HEK293 (cell line): ENCODE measurements around the gene HIRIP3.
A peak's percentile ranks its signal among the peaks of the same experiment; 100 is the strongest.

ENCODE experiments used
- CTCF ChIA-PET: fragments of 350-600 bp; formaldehyde crosslinking; extraction: SDS; loops from one replicate; lab custom pipeline; 2021; ENCODE audit warnings: antibody characterized with exemption; lab: Yijun Ruan, JAX
- POLR2A ChIA-PET: fragments of 300-600 bp; formaldehyde crosslinking; extraction: SDS; loops from one replicate; lab custom pipeline; 2020; ENCODE audit warnings: antibody characterized with exemption, inconsistent platforms; lab: Yijun Ruan, JAX
- H3K27ac ChIP-seq: fragments of 200-500 bp; sonication (Bioruptor generic); 2 replicates; pipeline ENCODE4 v1.5.1; 2014; ENCODE audit warnings: low read depth, low read length, control low read depth, inconsistent platforms; ENCODE audit errors: extremely low read depth
- H3K36me3 ChIP-seq, 2 experiments: fragments of 200-500 bp in 1 of 2; sonication (Bioruptor generic) in 1 of 2; 1 replicate in 1 of 2; 2 replicates in 1 of 2; pipeline ENCODE4 v1.5.1; 2014 to 2017; ENCODE audit warnings: inconsistent platforms in 2 of 2, low read length in 2 of 2; ENCODE audit not compliant: control insufficient read depth in 2 of 2, insufficient read depth in 1 of 2
- H3K4me1 ChIP-seq: fragments of 200-500 bp; sonication (Bioruptor generic); 2 replicates; pipeline ENCODE4 v1.5.1; 2014; ENCODE audit warnings: mild to moderate bottlenecking, low read length, inconsistent platforms; ENCODE audit not compliant: control insufficient read depth, insufficient read depth
- H3K4me3 ChIP-seq: 2 replicates; pipeline ENCODE4 v1.5.1; 2011; ENCODE audit warnings: low read depth, mild to moderate bottlenecking, control low read depth, low read length, moderate library complexity
- H3K9me3 ChIP-seq: fragments of 200-500 bp; sonication (Bioruptor generic); 2 replicates; pipeline ENCODE4 v1.5.1; 2014; ENCODE audit warnings: low read depth, low read length, inconsistent platforms; ENCODE audit not compliant: control insufficient read depth, insufficient read depth
- EGR2 ChIP-seq: fragments of 450-650 bp; formaldehyde crosslinking; IDR thresholded peaks from 2 replicates; pipeline ENCODE4 v1.5.1; 2016; ENCODE audit warnings: low read depth, missing biosample characterization, missing genetic modification characterization
- GLIS2 ChIP-seq: fragments of 450-650 bp; formaldehyde crosslinking; IDR thresholded peaks from 2 replicates; pipeline ENCODE4 v1.5.1; 2016; ENCODE audit warnings: missing biosample characterization, missing genetic modification characterization
- HOXA7 ChIP-seq: sonication (generic); formaldehyde crosslinking; IDR thresholded peaks from 2 replicates; pipeline ENCODE4 v1.8.1; 2022; ENCODE audit warnings: missing genetic modification reagents, borderline replicate concordance
- KLF1 ChIP-seq: fragments of 450-650 bp; formaldehyde crosslinking; IDR thresholded peaks from 2 replicates; pipeline ENCODE4 v1.5.1; 2016; ENCODE audit warnings: missing biosample characterization, missing genetic modification characterization
- KLF17 ChIP-seq: fragments of 450-650 bp; formaldehyde crosslinking; IDR thresholded peaks from 2 replicates; pipeline ENCODE4 v1.5.1; 2016; ENCODE audit warnings: missing biosample characterization, missing genetic modification characterization
- KLF8 ChIP-seq: fragments of 450-650 bp; formaldehyde crosslinking; IDR thresholded peaks from 2 replicates; pipeline ENCODE4 v1.5.1; 2016; ENCODE audit warnings: missing biosample characterization, missing genetic modification characterization
- PRDM6 ChIP-seq: fragments of 450-650 bp; formaldehyde crosslinking; IDR thresholded peaks from 2 replicates; pipeline ENCODE4 v1.5.1; 2017; ENCODE audit warnings: missing biosample characterization, missing genetic modification characterization
- TRIM28 ChIP-seq: IDR thresholded peaks from 2 replicates; pipeline ENCODE4 v1.6.1; 2011; ENCODE audit warnings: low read length, control low read depth, borderline replicate concordance
- ZBTB26 ChIP-seq: fragments of 450-650 bp; formaldehyde crosslinking; optimal IDR thresholded peaks from 2 replicates; pipeline ENCODE3; 2016; ENCODE audit warnings: missing biosample characterization, mild to moderate bottlenecking, missing genetic modification characterization
- ZNF121 ChIP-seq: fragments of 450-650 bp; formaldehyde crosslinking; IDR thresholded peaks from 2 replicates; pipeline ENCODE4 v1.5.1; 2016; ENCODE audit warnings: missing biosample characterization, missing genetic modification characterization
- ZNF174 ChIP-seq: fragments of 450-650 bp; formaldehyde crosslinking; IDR thresholded peaks from 2 replicates; pipeline ENCODE4 v1.5.0; 2017; ENCODE audit warnings: missing biosample characterization, mild to moderate bottlenecking, missing genetic modification characterization
- ZNF18 ChIP-seq: fragments of 450-650 bp; formaldehyde crosslinking; IDR thresholded peaks from 2 replicates; pipeline ENCODE4 v1.5.1; 2016; ENCODE audit warnings: missing biosample characterization, missing genetic modification characterization
- ZNF23 ChIP-seq: fragments of 450-650 bp; formaldehyde crosslinking; IDR thresholded peaks from 2 replicates; pipeline ENCODE4 v1.5.1; 2016; ENCODE audit warnings: missing biosample characterization, missing genetic modification characterization, borderline replicate concordance
- ZNF311 ChIP-seq: fragments of 450-650 bp; formaldehyde crosslinking; IDR thresholded peaks from 2 replicates; pipeline ENCODE4 v1.5.1; 2017; ENCODE audit warnings: missing biosample characterization, missing genetic modification characterization, borderline replicate concordance
- ZNF48 ChIP-seq: fragments of 450-650 bp; formaldehyde crosslinking; IDR thresholded peaks from 2 replicates; pipeline ENCODE4 v1.5.1; 2016; ENCODE audit warnings: missing biosample characterization, missing genetic modification characterization
- ZNF555 ChIP-seq: fragments of 450-650 bp; formaldehyde crosslinking; conservative IDR thresholded peaks from 2 replicates; pipeline ENCODE4 v1.5.1; 2017; ENCODE audit warnings: missing biosample characterization, mild to moderate bottlenecking, missing genetic modification characterization, inconsistent platforms
- ZNF580 ChIP-seq: fragments of 450-650 bp; formaldehyde crosslinking; IDR thresholded peaks from 2 replicates; pipeline ENCODE4 v1.5.1; 2016; ENCODE audit warnings: missing biosample characterization, missing genetic modification characterization
- ZNF639 ChIP-seq: fragments of 450-650 bp; formaldehyde crosslinking; IDR thresholded peaks from 2 replicates; pipeline ENCODE4 v1.5.1; 2016; ENCODE audit warnings: missing biosample characterization, missing genetic modification characterization
- ZNF654 ChIP-seq: fragments of 450-650 bp; formaldehyde crosslinking; IDR thresholded peaks from 2 replicates; pipeline ENCODE4 v1.5.1; 2016; ENCODE audit warnings: low read depth, missing biosample characterization, missing genetic modification characterization
- ZNF701 ChIP-seq: fragments of 450-650 bp; formaldehyde crosslinking; IDR thresholded peaks from 2 replicates; pipeline ENCODE4 v1.5.1; 2016; ENCODE audit warnings: missing biosample characterization, missing genetic modification characterization

HIRIP3 gene

GRCh38 chr16:30026449-30026848 lies 31.0 kb upstream of the HIRIP3 start:
- ChIA-PET POLR2A (no interaction called here), CTCF (interaction anchor here (0.6 kb wide), 1 partner anchor 178 kb away, joined by 3 read pairs; no protein-coding TSS in a partner anchor)
- Histone ChIP-seq H3K9me3 (no peaks in the 10 kb centered on the region), H3K27ac (no peak overlapping the region), H3K36me3 (no peaks in the 10 kb centered on the region), H3K4me3 (no peak overlapping the region), H3K4me1 (no peaks in the 10 kb centered on the region)
- no peak for TF ChIP-seq ZNF174
- TF ChIP-seq KLF17: no peak
- no peak for TF ChIP-seq ZNF701 (tag by site-specific recombination)
- no peak for TF ChIP-seq ZNF48 (tag by site-specific recombination)
- TF ChIP-seq KLF1 (tag by site-specific recombination): no peak
- no peak for TF ChIP-seq TRIM28

- TF ChIP-seq ZNF18 (tag by site-specific recombination): no peak
- TF ChIP-seq GLIS2 (tag by site-specific recombination): peak; percentile 26; the same call in 1 of the 2 replicates
- ChIA-PET CTCF (interaction anchor here (0.6 kb wide), 1 partner anchor 14 kb away, joined by 3 read pairs; no protein-coding TSS in a partner anchor), POLR2A (no interaction called here)
- no peaks in the 10 kb centered on the region for H3K9me3 ChIP-seq
- no peaks in the 10 kb centered on the region for H3K36me3 ChIP-seq
- no peak overlapping the region for H3K4me3 ChIP-seq
- H3K27ac ChIP-seq: no peak overlapping the region
- H3K4me1 ChIP-seq: no peaks in the 10 kb centered on the region
These were observed 30.2 kb upstream of the HIRIP3 start for GRCh38 chr16:30025574-30025973.

- ChIA-PET POLR2A (no interaction called here), CTCF (interaction anchor here (0.6 kb wide), 1 partner anchor 15 kb away, joined by 3 read pairs; no protein-coding TSS in a partner anchor)
- Histone ChIP-seq H3K4me3 (no peak overlapping the region), H3K4me1 (no peaks in the 10 kb centered on the region), H3K27ac (no peak overlapping the region), H3K36me3 (no peaks in the 10 kb centered on the region), H3K9me3 (no peaks in the 10 kb centered on the region)
- no peak for TF ChIP-seq KLF8 (tag by site-specific recombination)
- no peak for TF ChIP-seq ZBTB26 (tag by site-specific recombination)
- TF ChIP-seq ZNF311: no peak
- TF ChIP-seq ZNF654 (tag by site-specific recombination): no peak
These were observed 29.7 kb upstream of the HIRIP3 start for GRCh38 chr16:30025156-30025555.

- Histone ChIP-seq H3K4me3 (no peak overlapping the region), H3K9me3 (no peaks in the 10 kb centered on the region), H3K4me1 (no peaks in the 10 kb centered on the region), H3K36me3 (no peaks in the 10 kb centered on the region), H3K27ac (no peak overlapping the region)
- TF ChIP-seq ZNF121: no peak
- no peak for TF ChIP-seq ZNF23 (tag by site-specific recombination)
- no peak for TF ChIP-seq ZNF639 (tag by site-specific recombination)
- TF ChIP-seq HOXA7 (CRISPR knock-in tag): no peak
- TF ChIP-seq EGR2: no peak
- TF ChIP-seq ZNF580 (tag by site-specific recombination): no peak
- no peak for TF ChIP-seq ZNF555 (tag by site-specific recombination)
- no peak for TF ChIP-seq PRDM6 (tag by site-specific recombination)
- CTCF ChIA-PET: no interaction called here
- POLR2A ChIA-PET: no interaction called here
These were observed 29.0 kb upstream of the HIRIP3 start for GRCh38 chr16:30024451-30024850.
